HG02678 (cell line): ENCODE measurements around the gene NRTN.
A peak's percentile ranks its signal among the peaks of the same experiment; 100 is the strongest.

Experiments used
- ATAC-seq: cut with Tn5 transposase; IDR thresholded peaks from one replicate; pipeline ENCODE4 v1.9.1; 2021; ENCODE audit warnings: mild to moderate bottlenecking, moderate library complexity; ENCODE audit not compliant: unreplicated experiment

The NRTN gene

GRCh38 chr19:5789886-5790558 is 14.8 kb upstream of the NRTN start:
- no peak for ATAC-seq

GRCh38 chr19:5790559-5791520 is 14.0 kb upstream of the NRTN start, which contains the start of gene DUS3L:
TSS of gene DUS3L (minus strand) at chr19:5791163. CDS start at chr19:5791141, 22 bp downstream.
- peak; percentile 91 for ATAC-seq

GRCh38 chr19:5792224-5792623 is 12.6 kb upstream of the NRTN start:
- ATAC-seq, result no peak

GRCh38 chr19:5793188-5793587 is 11.7 kb upstream of the NRTN start:
- no peak for ATAC-seq

GRCh38 chr19:5795382-5795919 is 9.4 kb upstream of the NRTN start:
- no peak for ATAC-seq

GRCh38 chr19:5798244-5798643 is 6.6 kb upstream of the NRTN start:
- no peak for ATAC-seq

- no peak for ATAC-seq
Measured at GRCh38 chr19:5799247-5800241, 5.3 kb upstream of the NRTN start.

- ATAC-seq, result no peak
Measured at GRCh38 chr19:5800361-5801270, 4.3 kb upstream of the NRTN start.

- no peak for ATAC-seq
Measured at GRCh38 chr19:5801796-5802619, 2.9 kb upstream of the NRTN start.

- no peak for ATAC-seq
Measured at GRCh38 chr19:5803441-5803751, 1.5 kb upstream of the NRTN start.

- peak; percentile 80 for ATAC-seq
Measured at GRCh38 chr19:5803752-5804515, 933 bp upstream of the NRTN start.

- no peak for ATAC-seq
Measured at GRCh38 chr19:5805462-5806132, 730 bp downstream of the NRTN start.

- no peak for ATAC-seq
Measured at GRCh38 chr19:5806133-5806489, 1.2 kb downstream of the NRTN start.

- no peak for ATAC-seq
Measured at GRCh38 chr19:5806905-5807304, 2.0 kb downstream of the NRTN start.

- ATAC-seq, result no peak
Measured at GRCh38 chr19:5808120-5808816, 3.4 kb downstream of the NRTN start.

- ATAC-seq, result no peak
Measured at GRCh38 chr19:5809053-5809452, 4.2 kb downstream of the NRTN start.

GRCh38 chr19:5809469-5809868 is 4.6 kb downstream of the NRTN start:
- ATAC-seq, result no peak
